SH-SY5Y (cell line): ENCODE measurements around the gene BAX.

Source experiments
- GATA2 ChIP-seq: IDR thresholded peaks from 2 replicates; pipeline ENCODE4 v1.6.1; 2011; ENCODE audit warnings: mild to moderate bottlenecking, low read depth, low read length
- GATA3 ChIP-seq: IDR thresholded peaks from 2 replicates; pipeline ENCODE4 v1.6.1; 2011; ENCODE audit warnings: low read depth, mild to moderate bottlenecking, low read length, moderate library complexity

DNA sequence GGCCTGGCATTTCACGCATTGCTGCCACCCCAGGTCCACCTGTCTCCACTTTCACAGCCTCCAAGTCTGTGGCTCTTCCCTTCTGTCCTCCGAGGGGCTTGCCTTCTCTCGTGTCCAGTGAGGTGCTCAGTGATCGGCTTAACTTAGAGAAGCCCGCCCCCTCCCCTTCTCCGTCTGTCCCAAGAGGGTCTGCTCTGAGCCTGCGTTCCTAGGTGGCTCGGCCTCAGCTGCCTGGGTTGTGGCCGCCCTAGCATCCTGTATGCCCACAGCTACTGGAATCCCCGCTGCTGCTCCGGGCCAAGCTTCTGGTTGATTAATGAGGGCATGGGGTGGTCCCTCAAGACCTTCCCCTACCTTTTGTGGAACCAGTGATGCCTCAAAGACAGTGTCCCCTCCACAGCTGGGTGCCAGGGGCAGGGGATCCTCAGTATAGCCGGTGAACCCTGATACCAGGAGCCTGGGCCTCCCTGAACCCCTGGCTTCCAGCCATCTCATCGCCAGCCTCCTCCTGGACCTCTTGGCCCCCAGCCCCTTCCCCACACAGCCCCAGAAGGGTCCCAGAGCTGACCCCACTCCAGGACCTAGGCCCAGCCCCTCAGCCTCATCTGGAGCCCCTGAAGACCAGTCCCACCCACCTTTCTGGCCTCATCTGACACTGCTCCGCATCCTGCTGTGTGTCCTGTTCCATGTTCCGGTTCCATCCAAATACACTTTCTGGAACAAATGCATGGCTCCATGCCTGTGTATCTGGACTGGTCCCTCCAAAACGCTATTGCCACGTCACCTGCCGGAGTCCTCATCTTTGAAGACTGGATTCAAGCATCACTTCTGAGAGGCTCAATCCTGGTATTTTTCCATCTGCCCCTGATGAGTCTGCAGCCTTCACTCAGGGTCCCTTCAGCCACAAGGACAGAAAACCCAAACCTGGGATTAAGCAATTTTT is 31.9 kb upstream of the BAX start:
- TF ChIP-seq GATA3 (no peak), GATA2 (no peak)
